ENCODE results near the gene STARD10.

The STARD10 gene

DNA sequence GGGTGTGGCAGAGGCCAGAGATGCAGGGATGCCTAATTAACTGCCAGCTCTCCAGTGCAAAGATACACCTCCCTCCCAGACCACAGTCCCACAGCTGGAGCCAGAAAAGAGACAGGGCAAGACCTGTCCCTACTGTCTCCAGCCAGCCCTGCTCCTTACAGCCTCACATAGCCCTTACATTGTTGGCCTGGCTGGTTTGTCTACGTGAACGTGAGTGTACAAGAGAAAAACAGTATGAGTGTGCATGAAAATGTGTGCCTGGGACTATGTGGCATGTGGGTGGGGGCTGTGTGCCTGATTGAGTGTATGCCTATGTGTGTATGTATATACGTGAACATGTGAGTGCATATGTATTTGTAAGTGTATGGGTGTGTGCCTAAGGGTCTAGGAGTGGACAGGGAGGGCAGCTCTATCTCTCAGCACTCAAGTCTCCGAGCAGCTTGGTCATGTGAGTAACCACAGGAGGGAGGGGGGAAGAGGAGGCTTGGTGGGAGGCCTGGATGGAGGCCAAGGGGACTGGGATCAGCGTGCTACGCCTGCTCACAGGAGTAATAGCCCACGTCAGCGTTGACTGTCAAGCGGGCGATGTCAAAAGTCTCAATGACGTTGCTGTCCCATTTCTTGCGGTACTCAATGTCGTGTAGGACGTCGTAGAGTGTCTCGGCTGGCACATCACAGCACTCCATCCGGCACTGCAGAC is 35.0 kb downstream of the STARD10 start:
- ChIA-PET CTCF (interaction anchor here (0.7 kb wide), 1 partner anchor 74 kb away, joined by 6 read pairs; no protein-coding TSS in a partner anchor), POLR2A (interaction anchor here (0.6 to 1.5 kb wide), 2 partner anchors 28 to 35 kb away, joined by 3 to 4 read pairs; partner anchors contain the start of gene STARD10)
- TF ChIP-seq SUZ12 (IDR thresholded peaks at IDR 0.05) = no peak
- TF ChIP-seq ARNT (IDR thresholded peaks at IDR 0.05) = no peak
- no peak for TF ChIP-seq SP1 (IDR thresholded peaks at IDR 0.05)
- no peak for TF ChIP-seq L3MBTL2 (conservative IDR thresholded peaks at IDR 0.05)
- TF ChIP-seq CTBP1 (IDR thresholded peaks at IDR 0.05; ENCODE audit: borderline replicate concordance) = no peak
- TF ChIP-seq ELF4 (IDR thresholded peaks at IDR 0.05) = no peak
- TF ChIP-seq, protein P1, sequence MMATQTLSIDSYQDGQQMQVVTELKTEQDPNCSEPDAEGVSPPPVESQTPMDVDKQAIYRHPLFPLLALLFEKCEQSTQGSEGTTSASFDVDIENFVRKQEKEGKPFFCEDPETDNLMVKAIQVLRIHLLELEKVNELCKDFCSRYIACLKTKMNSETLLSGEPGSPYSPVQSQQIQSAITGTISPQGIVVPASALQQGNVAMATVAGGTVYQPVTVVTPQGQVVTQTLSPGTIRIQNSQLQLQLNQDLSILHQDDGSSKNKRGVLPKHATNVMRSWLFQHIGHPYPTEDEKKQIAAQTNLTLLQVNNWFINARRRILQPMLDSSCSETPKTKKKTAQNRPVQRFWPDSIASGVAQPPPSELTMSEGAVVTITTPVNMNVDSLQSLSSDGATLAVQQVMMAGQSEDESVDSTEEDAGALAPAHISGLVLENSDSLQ (IDR thresholded peaks at IDR 0.05) = no peak
- no peak for TF ChIP-seq NFRKB (IDR thresholded peaks at IDR 0.05)
- TF ChIP-seq LEF1 (IDR thresholded peaks at IDR 0.05; ENCODE audit: borderline replicate concordance) = no peak
- no peak for TF ChIP-seq FOXA1 (IDR thresholded peaks at IDR 0.05)
- DNase-seq (ENCODE audit: extremely low spot score) = peak; percentile 27

DNA sequence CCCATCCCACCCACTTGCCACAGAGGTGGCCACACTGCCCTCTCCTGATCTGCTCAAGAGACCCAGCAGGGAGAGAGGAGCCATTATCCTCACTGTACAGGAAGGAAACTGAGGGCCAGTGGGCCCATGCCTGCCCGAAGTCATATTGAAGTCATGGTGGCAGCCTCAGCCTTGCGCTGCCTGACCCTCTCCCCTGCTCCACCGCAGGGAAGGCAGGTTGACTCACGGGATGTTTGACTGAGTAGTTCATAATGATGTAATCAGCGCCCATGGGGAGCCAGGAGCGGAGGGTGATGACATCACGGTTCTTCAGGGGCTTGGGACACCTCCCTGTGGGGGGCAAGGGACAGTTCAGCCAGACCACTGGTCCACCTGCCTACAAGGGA is 35.5 kb downstream of the STARD10 start:
- POLR2A ChIA-PET = no interaction called here
- no peak for DNase-seq (ENCODE audit: extremely low spot score)
- CTCF ChIA-PET = no interaction called here
- TF ChIP-seq BHLHE40 (IDR thresholded peaks at IDR 0.05; ENCODE audit: borderline replicate concordance) = no peak
- no peak for TF ChIP-seq LEF1 (IDR thresholded peaks at IDR 0.05; ENCODE audit: borderline replicate concordance)
- TF ChIP-seq FOXA1 (IDR thresholded peaks at IDR 0.05) = no peak
- no peak for TF ChIP-seq FOXK2 (IDR thresholded peaks at IDR 0.05)
- TF ChIP-seq SUZ12 (IDR thresholded peaks at IDR 0.05) = no peak

DNA sequence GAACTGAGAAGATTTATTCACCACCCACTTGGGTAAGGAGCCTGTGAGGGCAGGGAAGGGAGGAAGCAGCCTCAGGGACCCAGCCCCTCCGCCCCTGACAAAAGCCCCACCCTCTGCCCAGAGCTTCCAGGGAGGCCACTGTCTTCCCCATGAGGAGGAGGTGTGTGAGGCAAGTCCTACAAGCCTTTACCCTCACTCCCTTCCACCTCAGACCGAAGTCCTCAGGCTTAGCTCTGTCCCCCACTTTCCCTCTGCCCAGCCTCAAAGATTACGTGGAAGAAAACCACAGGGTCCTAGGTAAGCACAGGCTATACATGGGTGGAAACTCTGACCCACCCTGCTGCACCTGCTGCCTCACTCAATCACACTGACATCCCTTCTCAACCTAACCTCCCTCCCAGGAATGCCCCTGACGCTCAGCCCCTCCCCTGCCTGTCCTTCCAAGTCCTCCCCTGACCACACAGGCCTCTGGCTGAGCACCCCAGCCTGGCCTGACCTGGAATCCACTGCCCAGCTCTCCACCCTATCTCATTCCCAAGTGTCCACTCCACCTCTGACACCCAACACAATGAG is 38.0 kb downstream of the STARD10 start:
- DNase-seq (ENCODE audit: extremely low spot score) = no peak
- CTCF ChIA-PET = no interaction called here
- POLR2A ChIA-PET = no interaction called here
- TF ChIP-seq SUZ12 (IDR thresholded peaks at IDR 0.05) (no peak), L3MBTL2 (conservative IDR thresholded peaks at IDR 0.05) (no peak), HDGF (IDR thresholded peaks at IDR 0.05; ENCODE audit: borderline replicate concordance) (no peak), ZNF384 (IDR thresholded peaks at IDR 0.05) (no peak), ARNT (IDR thresholded peaks at IDR 0.05) (no peak), LEF1 (IDR thresholded peaks at IDR 0.05; ENCODE audit: borderline replicate concordance) (no peak), TARDBP (IDR thresholded peaks at IDR 0.05) (no peak), FOXK2 (IDR thresholded peaks at IDR 0.05) (no peak), BHLHE40 (IDR thresholded peaks at IDR 0.05; ENCODE audit: borderline replicate concordance) (no peak), FOXA1 (IDR thresholded peaks at IDR 0.05) (no peak), SP1 (IDR thresholded peaks at IDR 0.05) (no peak), FOXM1 (IDR thresholded peaks at IDR 0.05; ENCODE audit: borderline replicate concordance) (no peak)
- TF ChIP-seq, protein P1 (IDR thresholded peaks at IDR 0.05) = no peak

DNA sequence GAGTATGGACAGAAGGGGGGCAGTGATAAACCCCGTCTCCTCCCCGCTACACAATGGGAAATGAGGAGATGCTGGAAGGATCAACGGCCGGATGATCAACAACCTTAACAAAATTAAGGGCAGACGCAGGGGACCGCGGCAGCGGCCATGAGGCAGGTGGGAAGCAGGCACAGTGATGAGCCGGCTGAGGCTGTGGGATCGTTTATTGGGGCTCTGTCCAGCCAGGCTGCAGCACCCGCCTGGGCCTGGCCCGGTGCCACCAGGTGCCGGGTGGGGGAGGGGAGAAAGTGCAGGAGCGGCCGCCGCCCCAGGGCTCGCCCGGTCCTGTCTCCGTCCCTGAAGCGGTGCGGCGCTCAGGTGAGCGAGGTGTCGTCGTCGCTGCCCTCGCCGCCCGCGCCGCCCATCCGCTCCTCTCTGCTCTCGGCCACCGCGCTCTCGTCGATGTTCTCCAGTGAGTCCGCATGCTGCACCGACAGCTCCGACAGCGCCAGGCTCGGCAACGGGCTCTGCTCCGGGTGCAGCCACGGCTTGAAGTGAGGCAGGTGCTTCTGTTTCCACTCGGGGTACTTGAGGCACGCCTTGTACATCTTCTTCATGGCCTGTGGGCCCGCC is 39.2 kb downstream of the STARD10 start:
- TF ChIP-seq, protein P1 (IDR thresholded peaks at IDR 0.05) = no peak
- TF ChIP-seq ARNT (IDR thresholded peaks at IDR 0.05) (no peak), CTBP1 (IDR thresholded peaks at IDR 0.05; ENCODE audit: borderline replicate concordance) (no peak), ZNF384 (IDR thresholded peaks at IDR 0.05) (no peak), HDGF (IDR thresholded peaks at IDR 0.05; ENCODE audit: borderline replicate concordance) (no peak), NFRKB (IDR thresholded peaks at IDR 0.05) (no peak)
- CTCF ChIA-PET = no interaction called here
- no peak for DNase-seq (ENCODE audit: extremely low spot score)
- POLR2A ChIA-PET = no interaction called here

DNA sequence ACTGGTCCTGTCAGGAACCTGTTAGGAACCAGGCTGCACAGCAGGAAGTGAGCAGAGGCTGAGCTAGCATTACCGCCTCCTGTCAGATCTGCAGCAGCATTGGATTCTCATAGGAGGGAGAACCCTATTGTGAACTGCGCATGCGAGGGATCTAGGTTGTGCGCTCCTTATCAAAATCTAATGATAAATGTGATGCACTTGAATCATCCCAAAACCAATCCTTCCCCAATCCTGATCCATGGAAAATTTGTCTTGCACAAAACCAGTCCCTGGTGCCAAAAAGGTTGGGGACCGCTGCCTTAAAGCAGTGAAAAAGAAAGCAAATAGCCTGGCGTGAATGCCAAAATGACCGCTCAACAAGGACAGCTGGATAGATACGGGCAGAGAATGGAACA is 39.7 kb downstream of the STARD10 start:
- CTCF ChIA-PET = no interaction called here

More for the DNA sequence above, 39.7 kb downstream of the STARD10 start:
- no peak for DNase-seq (ENCODE audit: extremely low spot score)
- POLR2A ChIA-PET = no interaction called here
- TF ChIP-seq SUZ12 (IDR thresholded peaks at IDR 0.05) (no peak), HDGF (IDR thresholded peaks at IDR 0.05; ENCODE audit: borderline replicate concordance) (no peak), CTBP1 (IDR thresholded peaks at IDR 0.05; ENCODE audit: borderline replicate concordance) (no peak), FOXK2 (IDR thresholded peaks at IDR 0.05) (no peak), FOXM1 (IDR thresholded peaks at IDR 0.05; ENCODE audit: borderline replicate concordance) (no peak), NFRKB (IDR thresholded peaks at IDR 0.05) (no peak), TARDBP (IDR thresholded peaks at IDR 0.05) (no peak), FOXA1 (IDR thresholded peaks at IDR 0.05) (no peak), LEF1 (IDR thresholded peaks at IDR 0.05; ENCODE audit: borderline replicate concordance) (no peak), SP1 (IDR thresholded peaks at IDR 0.05) (no peak), ARNT (IDR thresholded peaks at IDR 0.05) (no peak), BHLHE40 (IDR thresholded peaks at IDR 0.05; ENCODE audit: borderline replicate concordance) (no peak), ELF4 (IDR thresholded peaks at IDR 0.05) (no peak), ZNF384 (IDR thresholded peaks at IDR 0.05) (no peak), L3MBTL2 (conservative IDR thresholded peaks at IDR 0.05) (no peak)
- TF ChIP-seq, protein P1 (IDR thresholded peaks at IDR 0.05) = no peak

Data from HEK293T (cell line).